GM21737 (cell line): Measurements from ENCODE around the gene TNXB.
"Not testable (repeated sequence)": the region's sequence is repeated elsewhere in the genome, so short reads cannot be mapped to it uniquely, and the experiment has no call there.

ENCODE experiments used
- ATAC-seq: cut with Tn5 transposase; IDR thresholded peaks from one replicate; pipeline ENCODE4 v1.9.1; 2021; ENCODE audit warnings: mild to moderate bottlenecking, moderate library complexity; ENCODE audit not compliant: unreplicated experiment

The TNXB gene

DNA sequence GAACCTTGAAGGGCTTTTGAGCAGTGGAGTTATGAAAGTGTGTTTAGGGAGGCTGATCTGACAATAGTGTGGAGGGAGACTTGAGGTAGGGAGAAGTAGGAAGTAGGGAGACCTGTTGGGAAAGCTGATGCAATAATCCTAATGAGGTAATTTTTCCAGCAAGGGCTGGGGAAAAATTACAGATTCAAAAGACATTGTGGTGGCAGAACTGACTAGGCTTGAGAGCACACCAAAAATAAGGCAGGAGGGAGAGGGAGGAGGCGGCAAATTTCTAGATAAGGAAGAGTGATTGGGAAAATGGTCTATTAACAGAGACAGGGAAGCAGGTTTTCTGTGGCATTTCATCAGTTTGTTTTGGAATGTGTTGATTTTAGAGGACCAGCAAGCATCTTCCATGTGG lies 37.1 kb upstream of the TNXB start:
- no peak for ATAC-seq

- not testable (repeated sequence) for ATAC-seq
Observed at GRCh38 chr6:32144238-32144637, 35.1 kb upstream of the TNXB start.

GRCh38 chr6:32140420-32141046 lies 31.4 kb upstream of the TNXB start:
- ATAC-seq = no peak

GRCh38 chr6:32139590-32139989 lies 30.5 kb upstream of the TNXB start:
- no peak for ATAC-seq

GRCh38 chr6:32137454-32137853 lies 28.3 kb upstream of the TNXB start:
- no peak for ATAC-seq

- no peak for ATAC-seq
Observed at GRCh38 chr6:32133786-32134185, 24.6 kb upstream of the TNXB start.

DNA sequence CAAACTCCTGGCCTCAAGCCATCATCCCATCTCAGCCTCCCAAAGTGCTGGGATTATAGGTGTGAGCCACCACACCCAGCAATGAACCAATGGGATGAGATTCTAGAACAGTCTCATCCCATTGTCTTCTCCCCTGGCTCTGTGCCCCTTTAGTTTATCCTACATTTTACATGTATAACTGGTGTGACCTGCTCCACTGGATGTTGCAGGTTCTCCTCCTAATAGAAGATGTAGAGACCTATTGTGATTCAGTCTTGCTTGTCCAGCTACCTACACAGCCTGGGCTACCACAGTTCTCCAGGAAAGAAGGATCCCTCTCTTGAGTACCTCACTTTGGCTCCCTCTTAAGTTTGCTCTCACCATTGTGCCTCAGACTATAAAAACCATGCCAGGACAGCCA lies 23.0 kb upstream of the TNXB start:
- no peak for ATAC-seq

DNA sequence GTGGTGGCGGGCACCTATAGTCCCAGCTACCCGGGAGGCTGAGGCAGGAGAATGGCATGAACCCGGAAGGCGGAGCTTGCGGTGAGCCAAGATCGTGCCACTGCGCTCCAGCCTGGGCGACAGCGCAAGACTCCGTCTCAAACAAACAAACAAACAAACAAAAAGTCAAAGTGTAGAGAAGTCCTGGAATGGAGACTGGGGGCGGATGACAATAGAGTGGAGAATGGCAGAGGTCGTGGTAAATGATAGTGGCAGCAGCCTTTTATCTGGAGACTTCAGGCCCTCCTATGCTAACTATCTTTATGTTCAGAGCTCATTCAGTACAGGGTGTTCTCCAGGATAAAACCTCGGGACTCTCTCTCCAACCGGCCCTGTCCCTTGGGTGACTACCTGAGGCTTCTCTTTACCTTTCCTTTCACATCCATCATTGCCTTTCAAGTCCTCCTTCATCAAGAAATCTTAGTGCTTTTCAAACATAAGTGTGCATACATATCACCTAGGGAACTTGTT lies 22.4 kb upstream of the TNXB start:
- ATAC-seq = no peak

- peak; percentile 4 for ATAC-seq
Observed at GRCh38 chr6:32129297-32130088, 20.4 kb upstream of the TNXB start.

DNA sequence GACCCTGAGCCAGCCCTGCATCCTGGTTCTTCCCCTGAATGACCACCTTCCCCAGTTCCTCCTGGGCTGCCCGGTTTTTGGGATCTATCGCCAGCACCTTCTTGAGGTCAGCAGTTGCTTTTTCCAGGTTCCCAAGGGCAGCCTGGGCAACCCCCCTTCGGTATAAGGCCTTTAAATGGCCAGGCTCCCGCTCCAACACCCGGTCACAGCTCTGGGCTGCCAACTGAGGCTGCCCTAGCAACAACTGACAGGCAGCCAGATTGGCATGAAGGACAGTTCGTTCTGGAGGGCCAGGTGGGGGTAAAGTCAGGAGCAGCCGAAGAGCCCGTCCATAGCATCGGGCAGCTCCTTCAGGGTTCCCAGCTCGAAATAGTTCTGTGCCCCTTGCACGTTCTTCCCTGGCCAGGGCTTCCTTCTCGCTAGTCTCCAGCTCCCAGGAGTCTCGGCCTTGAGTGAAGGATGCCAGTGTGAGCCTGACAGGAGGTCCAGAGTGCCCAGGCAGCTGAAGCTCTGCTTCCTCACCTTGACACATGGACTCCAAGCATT lies 19.7 kb upstream of the TNXB start:
- ATAC-seq = no peak

DNA sequence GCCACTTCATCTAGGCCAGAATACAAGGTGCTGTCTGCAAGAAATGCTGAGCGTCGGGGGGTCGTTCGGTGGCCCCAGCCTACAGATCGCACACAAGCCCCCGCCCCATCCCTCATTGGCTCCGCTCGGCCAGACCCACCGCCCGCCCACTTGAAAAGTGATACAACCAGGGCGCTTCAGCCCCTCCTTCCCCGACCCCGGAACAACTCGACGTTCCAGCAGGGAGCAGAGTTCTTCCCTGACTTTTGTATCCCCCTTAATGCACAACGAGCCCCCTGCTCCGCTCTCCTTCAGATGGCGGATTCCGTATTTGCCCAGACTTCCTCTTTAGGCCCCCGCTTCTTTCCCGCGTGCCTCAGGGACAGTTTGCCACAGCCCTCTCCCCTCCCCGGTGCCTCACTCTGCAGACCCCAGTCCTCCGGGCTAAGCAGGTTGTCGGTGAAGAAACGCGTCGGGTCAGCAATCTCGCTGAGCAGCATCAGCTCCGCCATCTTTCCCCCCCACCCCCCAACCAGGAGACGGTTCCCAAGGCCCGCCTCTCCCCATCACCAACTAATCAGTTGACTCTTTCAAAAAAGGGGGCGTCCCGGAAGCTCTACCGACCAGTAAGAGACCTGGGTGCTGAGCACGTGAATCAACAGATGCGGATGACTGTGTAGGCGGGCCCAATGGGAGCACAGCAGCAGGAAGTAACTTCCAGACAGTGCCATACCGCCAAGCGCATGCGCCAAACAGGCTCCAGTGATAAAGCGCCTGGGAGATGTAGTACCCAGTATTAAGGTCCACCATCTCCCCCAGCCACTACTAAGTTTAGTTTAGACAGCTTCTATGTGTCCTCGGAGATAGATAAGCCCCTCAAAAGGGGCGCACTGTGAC lies 18.8 kb upstream of the TNXB start, which contains the start of gene ATF6B:
TSS of gene ATF6B (minus strand) at position 530 of the 876 bp plus-strand sequence. CDS start at position 491, 39 bp downstream.
- peak; percentile 78 for ATAC-seq

GRCh38 chr6:32127409-32127716 lies 18.2 kb upstream of the TNXB start:
- ATAC-seq = no peak

GRCh38 chr6:32126880-32127279 lies 17.7 kb upstream of the TNXB start:
- no peak for ATAC-seq

DNA sequence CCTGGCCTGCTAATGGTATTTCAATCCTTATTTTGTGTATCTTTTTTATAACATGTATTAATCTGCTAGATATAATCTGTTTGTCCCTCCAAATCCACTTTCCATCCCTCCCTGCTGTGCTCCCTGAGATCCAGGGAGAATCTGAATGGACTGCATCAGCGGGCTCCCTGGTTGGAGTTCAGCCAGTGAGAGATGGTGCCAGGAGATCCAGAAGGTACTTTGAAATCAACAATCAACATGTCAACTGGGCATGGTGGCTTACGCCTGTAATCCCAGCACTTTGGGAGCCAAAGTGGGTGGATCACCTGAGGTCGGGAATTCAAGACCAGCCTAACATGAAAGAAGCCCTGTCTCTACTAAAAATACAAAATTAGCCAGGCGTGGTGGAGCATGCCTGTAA lies 14.5 kb upstream of the TNXB start:
- no peak for ATAC-seq

GRCh38 chr6:32120573-32121059 lies 11.5 kb upstream of the TNXB start:
- no peak for ATAC-seq

DNA sequence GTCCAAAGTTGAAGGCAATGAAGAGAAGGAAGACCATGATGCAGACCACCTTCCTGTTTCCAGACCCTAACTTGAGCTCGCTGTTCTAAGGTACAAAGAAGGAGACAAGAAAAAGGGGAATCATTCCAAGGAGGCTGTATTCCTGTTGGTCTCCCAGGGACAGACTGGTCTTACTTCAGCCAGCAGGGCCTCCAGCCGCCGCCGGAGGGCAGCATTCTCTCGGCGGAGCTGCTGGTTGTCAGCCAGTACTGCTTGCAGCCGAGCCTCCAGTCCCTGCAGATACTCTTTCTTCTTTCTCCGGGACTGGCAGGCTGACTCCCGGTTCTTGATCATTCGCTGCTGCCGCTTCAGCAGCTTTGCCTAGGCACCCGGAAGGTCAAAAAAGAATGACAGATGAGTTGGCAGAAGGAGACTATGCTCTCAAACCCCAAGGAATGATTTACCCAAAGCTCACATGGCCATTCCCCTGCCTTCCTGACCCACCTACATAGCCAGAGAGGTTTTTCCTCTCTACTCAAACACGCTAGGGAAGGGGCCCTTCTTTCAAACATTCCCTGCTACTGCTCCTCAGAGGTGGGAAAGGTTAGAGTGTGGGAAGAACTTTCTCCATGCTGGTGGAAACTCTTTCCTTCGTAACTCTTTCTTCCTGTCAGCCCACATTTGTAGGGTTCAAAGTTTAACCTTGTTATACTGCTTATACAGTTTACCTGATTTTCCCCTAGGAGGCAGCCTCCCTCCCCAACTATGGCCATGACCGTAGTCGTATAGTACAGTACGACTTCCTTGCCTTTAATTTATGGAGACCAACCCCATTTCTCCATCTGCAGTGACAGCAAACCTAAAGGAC lies 9.9 kb upstream of the TNXB start:
- no peak for ATAC-seq

DNA sequence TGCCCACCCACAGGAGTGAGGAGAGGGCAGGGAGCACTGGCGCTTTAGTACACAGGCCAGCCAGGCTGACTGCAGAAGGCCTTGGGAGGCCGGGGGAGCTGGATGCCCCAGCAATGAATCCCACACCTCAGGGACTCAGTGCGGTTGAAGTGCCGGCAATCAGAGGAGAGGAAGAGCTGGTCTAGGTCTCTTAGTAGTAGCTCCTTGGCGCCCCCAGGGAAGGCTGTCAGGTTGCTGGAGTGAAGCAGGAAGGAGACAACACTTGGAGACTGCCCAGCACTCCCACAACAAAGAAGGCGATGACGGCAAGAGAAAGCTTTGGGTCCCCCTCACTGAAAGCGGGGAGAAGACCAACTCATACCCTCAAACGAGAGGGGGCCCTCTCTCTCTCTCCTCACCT lies 8.3 kb upstream of the TNXB start:
- no peak for ATAC-seq

GRCh38 chr6:32116674-32117073 lies 7.5 kb upstream of the TNXB start:
- no peak for ATAC-seq

DNA sequence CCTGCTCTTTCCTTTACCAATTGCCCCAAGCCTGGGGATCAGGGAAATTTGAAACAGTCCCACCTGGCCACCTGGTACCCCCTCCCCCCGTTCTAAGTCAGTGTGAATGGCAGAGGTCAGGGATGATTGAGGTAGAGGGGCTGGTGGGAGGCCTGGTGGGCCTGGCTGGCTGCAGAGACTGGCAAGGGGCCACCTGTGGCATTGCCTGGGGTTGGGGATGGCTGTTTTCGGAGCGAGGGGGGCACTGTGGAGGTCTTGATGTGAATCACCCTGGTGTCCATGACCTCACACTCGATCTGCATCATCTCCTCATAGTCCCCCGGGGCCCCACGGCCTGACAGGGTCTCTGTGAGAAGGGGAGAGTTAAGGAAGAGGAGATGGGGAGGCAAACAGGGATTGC lies 6.5 kb upstream of the TNXB start:
- ATAC-seq = no peak

DNA sequence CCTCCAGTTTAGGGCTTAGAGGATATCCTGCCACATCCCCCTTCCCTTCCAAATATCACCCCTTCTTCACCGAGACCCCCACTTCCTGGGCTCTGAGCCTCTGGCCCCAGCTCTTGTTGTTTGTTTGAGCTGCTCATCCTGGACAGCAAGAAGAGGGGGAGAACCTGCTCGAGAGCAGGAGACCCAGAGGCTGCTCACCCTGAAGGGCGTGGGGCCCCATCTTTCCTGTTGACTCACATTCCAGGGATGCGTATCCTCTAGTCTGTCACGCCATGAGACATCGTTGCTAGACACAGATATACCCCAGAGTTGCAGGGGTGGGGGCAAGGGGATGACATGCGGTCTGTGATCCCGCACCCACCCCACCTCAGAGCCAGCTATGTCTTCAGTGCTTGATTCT lies 5.7 kb upstream of the TNXB start:
- ATAC-seq = no peak
